ENCODE results near the gene PPP4R1.
"Not testable (repeated sequence)": the region's sequence is repeated elsewhere in the genome, so short reads cannot be mapped to it uniquely, and the experiment has no call there.

The PPP4R1 gene

DNA sequence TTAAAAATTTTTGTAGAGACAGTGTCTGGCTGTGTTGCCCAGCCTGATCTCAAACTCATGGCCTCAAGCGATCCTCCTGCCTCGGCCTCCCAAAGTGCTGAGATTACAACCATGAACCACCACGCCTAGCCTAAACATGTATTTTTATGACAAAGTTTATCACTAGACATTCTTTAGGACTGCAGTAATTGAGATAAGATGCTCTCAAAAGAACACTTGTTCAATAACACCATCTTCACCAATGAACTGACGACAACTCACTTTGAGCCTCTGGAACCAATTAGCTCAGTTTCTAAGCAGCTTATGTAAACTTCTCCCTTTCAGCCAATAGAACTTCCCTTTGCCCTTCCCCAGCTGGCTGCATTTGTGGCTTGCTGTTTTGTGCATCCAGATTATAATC lies 15.3 kb upstream of the PPP4R1 start:
- DNase-seq: no peak

DNA sequence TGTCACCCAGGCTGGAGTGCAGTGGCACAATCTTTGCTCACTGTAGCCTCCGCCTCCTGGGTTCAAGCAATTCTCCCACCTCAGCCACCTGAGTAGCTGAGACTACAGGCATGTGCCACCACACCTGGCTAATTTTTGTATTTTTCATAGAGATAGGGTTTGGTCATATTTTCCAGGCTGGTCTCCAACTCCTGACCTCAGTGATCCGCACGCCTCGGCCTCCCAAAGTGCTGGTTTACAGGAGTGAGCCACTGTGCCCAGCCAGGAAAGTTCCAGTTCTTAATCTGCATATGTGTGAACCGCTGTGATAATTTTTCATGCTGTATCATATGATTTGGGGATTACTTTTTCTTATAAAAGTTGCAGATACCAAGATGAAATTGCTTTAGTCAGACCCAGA lies 14.6 kb upstream of the PPP4R1 start:
- DNase-seq: no peak

- DNase-seq: no peak
Observed at GRCh38 chr18:9627642-9628041, 13.3 kb upstream of the PPP4R1 start.

GRCh38 chr18:9619990-9620389 lies 5.6 kb upstream of the PPP4R1 start:
- DNase-seq: no peak

GRCh38 chr18:9619545-9619944 lies 5.2 kb upstream of the PPP4R1 start:
- no peak for DNase-seq

- DNase-seq: no peak
Observed at GRCh38 chr18:9619056-9619455, 4.7 kb upstream of the PPP4R1 start.

DNA sequence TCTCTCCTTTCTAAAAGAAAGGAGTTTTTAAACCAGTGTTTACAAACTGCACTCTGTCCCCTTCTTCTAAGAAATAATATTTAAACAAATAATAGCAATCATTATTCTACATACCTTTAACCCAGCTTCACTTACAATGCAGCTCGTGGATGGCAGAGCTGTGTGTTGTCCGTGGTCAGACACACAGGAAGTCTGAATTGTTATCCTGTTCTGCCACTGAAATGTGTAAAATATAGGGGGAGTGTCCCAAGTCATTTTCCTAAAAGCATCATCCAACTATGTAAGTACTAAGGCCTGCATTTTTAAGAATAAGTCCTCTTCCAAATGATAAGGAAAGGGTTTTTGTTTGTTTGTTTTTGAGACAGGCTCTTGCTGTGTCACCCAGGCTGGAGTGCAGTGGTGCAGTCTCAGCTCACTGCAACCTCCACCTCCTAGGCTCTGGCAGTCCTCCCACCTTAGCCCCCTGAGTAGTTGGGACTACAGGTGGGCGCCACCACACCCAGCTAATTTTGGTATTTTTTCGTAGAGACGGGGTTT lies 2.7 kb upstream of the PPP4R1 start:
- no peak for DNase-seq

GRCh38 chr18:9616049-9616448 lies 1.7 kb upstream of the PPP4R1 start:
- no peak for DNase-seq

GRCh38 chr18:9615280-9615797 lies 980 bp upstream of the PPP4R1 start:
- no peak for DNase-seq

GRCh38 chr18:9613550-9614400 lies 584 bp downstream of the PPP4R1 start:
- DNase-seq: peak in 2 of 4 experiments; percentile 4 to 11

DNA sequence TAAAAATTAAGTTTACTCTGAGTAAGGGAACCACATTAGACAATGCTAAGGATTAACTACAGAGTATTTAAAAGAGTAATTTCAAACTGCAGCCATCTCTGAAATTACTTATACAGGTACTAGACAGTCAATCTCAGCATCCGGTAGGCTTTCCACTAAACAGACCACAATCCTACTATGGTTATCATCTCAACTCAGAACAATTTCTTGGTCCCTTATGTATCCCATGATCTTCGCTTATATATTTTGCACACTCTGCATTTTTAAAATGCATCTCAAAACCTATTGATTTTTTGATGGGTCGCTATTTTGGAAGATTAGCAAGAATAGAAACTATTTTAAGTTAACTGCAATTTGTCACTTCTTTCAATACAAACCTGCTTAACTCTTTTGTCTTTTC lies 1.4 kb downstream of the PPP4R1 start:
- DNase-seq: no peak

DNA sequence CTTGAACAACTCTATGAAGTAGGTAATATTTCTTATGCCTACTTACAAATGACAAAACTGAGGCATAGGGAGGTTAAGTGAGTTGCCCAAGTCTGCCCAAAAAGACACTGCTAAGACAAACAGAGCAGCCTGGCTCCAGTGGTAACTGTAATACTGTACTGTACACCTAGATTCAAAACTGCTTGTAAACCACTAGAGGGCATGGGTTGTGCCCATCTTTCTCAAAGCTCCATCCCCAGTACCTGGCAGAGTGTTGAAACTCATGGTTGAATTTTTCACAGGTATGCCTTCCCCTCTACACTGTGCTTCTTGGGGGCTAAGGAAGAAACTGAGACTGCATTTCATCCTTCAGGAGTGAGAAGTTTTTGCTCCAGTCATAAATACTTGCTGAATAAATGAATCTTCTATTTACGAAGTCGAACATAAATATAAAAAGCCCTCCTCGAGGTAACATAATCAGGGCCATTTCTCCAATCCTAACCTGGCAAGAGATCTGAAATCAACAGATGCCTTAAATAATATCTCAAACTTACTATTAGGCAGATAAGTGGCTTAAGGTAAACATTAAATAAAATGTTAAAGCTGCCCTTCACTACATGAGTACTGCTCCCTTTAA lies 2.0 kb downstream of the PPP4R1 start:
- DNase-seq: peak in 1 of 4 experiments; percentile 2

DNA sequence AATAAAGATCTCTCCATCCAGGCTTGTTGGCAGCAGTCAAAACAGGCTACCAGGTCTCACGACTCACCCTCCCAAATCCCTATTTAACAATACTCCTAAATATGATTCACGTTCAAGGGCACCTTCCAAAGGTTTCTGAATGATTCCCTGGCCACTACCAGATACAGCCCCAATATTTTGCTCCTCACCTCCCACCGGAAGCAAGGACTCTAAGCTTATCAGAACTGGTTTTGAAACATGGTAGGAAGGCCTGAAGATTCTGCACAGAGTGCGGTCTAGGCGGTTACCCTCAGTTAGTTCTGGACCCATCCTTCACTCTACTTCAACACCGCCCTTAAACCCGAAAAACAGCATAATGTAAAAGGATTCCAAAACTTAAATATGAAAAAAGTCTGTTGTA lies 5.2 kb downstream of the PPP4R1 start:
- DNase-seq: no peak

GRCh38 chr18:9608728-9609127 lies 5.6 kb downstream of the PPP4R1 start:
- no peak for DNase-seq

- DNase-seq: no peak
Observed at GRCh38 chr18:9608298-9608697, 6.1 kb downstream of the PPP4R1 start.

DNA sequence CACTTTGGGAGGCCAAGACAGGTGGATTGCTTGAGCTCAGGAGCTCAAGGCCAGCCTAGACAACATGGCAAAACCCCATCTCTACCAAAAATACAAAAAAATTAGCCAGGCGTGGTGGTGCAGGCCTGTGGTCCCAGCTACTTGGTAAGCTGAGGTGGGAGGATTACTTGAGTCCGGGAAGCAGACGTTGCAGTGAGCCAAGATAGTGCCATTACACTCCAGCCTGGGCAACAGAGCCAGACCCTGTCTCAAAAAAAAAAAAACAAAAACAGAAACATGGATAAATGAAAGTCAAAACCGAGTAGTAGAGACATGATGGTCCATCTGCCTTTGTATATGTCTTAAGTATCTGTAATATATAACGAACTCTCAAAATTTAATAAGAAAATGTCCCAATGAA lies 7.2 kb downstream of the PPP4R1 start:
- DNase-seq: not testable (repeated sequence)

DNA sequence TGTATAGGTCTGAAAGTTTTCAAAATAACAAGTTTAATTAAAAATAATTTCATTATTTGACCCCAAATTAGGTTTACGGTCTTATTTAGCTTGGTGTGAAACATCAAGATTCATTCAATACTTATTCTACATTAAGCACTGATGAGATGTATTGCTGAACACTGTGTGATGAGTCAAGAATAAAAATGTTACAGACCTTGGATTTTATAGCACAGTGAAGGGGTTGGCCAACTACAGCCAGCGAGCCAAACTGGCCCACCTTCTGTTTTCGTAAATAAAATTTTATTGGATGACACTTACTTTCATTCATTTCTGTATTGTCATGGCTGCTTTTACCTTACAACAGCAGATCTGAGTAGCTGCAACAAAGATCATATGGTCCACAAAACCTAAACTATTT lies 8.3 kb downstream of the PPP4R1 start:
- no peak for DNase-seq

DNA sequence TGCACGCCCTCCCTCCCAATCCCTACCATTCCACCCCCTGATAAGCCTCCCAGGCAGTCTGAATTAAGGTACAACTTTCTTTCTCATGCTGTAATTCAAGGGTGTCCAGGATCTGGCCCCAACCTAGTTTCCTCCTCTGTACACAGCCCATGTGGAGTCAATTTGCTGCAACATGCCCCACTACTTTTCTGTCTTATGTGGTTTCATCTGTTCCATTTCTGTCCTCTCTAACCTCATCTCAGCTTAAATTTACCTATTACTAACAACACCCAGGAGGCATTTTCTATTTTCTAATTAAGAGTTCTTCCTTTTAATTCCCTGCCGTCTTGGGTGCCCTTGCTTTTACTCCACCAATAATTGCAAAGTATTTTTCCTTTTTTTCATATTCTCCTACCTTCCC lies 10.0 kb downstream of the PPP4R1 start:
- no peak for DNase-seq

DNA sequence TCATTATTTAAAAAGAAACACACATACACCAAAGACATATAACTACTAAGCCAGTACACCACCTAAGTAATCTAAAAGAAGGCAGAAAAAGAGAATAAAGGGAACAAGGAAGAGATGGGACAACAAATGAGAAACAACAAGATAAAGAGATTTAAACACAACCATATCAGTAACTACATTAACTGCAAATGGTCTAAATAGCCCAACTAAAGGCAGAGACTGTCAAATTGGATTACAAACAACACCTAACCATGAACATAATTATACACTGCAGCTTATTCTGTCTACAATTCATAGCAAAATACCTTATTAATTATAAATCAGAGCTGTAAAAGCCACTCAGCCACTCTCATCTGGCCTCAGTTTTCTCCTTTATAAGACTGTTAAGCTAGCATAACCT lies 15.0 kb downstream of the PPP4R1 start:
- DNase-seq: no peak

DNA sequence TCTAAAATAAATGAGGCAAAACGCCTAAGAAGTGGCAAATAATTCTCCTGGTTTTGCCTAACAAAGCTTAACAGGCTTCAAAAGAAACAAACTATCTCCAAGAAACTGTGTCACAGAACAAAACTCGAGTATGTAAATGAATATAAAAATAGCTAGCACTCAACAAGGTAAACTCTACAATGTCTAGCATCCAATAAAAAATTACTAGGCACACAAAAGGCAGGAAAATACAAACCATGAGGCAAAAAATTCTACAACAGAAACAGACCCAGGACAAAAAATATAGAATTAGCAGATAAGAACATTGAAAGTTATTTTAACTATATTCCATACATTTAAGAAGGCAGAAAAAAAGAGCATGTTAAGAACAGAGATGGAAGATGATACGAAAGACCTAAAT lies 16.8 kb downstream of the PPP4R1 start:
- DNase-seq: no peak

DNA sequence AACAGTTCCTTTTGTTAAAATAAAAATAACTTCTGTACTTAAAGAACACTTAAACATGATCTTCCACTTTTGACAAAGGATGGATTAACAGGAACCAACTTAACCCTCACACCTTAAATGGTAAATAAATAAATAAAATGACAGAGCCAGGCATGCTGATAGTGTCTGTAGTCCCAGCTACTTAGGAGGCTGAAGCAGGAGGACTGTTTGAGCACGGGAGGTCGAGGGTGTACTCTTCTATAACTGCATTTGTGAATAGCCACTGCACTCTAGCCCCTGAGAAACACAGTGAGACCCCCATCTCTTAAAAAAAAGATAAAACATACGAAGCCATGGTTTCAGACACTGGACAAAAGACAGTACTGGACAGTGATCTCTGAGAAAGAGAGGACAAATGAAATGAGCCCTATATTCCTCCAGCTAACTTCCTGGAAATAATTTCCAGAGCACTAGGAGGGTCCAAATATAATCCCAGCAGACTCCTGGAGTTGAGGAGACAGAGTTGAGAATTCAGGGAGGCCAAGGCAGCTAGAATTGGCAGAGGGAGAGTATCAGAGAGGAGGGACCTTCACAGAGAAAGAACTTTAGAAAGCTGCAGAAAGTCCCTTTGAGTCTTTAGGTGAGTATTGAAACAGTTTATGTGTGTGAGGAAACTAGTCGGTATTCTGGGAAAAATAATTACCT lies 17.4 kb downstream of the PPP4R1 start:
- DNase-seq: no peak

DNA sequence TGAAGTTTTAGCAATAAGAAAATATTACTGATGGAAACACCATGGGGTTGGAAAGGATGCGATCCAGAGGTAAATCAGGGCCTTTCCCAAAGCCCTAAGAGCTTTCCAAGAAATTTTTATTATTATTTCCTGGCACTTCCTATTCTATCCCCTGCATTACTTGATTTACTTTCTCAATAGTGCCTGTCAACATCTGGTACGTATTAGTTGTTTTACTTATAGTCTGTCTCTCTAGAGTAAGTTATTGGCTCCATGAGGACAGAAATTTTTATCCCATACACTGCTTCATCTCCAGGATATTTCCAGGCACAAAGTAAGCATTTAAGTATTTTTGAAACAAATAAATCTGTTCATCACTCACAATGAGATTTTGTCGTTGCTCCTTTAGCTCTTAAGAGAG lies 18.1 kb downstream of the PPP4R1 start:
- DNase-seq: no peak

GRCh38 chr18:9594823-9595596 lies 19.3 kb downstream of the PPP4R1 start:
- no peak for DNase-seq
